WTC11 (cell line): ENCODE data around the gene SNX1. TPM values are rescaled to one million over a fixed set of nuclear protein-coding genes. Genes with fewer than 3 reads are reported as not detected.

ENCODE experiments used
- ATAC-seq: fragments of 200-7000 bp; cut with Tn5 transposase; 2 replicates; pipeline ENCODE4 v1.10.0; 2021; ENCODE audit warnings: mild to moderate bottlenecking, moderate library complexity
- CTCF ChIA-PET: fragments of 300-600 bp; sonication (Branson Sonifier 250); formaldehyde crosslinking; loops from one replicate; lab custom pipeline; 2021; ENCODE audit warnings: antibody characterized with exemption; lab: Charles Lee
- POLR2A ChIA-PET: fragments of 350-600 bp; sonication (Branson Sonifier 250); formaldehyde crosslinking; loops from one replicate; lab custom pipeline; 2021; ENCODE audit warnings: antibody characterized with exemption; lab: Charles Lee
- DNase-seq: peaks from one replicate; pipeline ENCODE4 v3.0.0; 2021; ENCODE audit warnings: low spot score
- H3K27ac Mint-ChIP-seq: 2 replicates; pipeline ENCODE4 v1.8.0; 2021; ENCODE audit warnings: mixed read lengths
- H3K27me3 Mint-ChIP-seq: 2 replicates; pipeline ENCODE4 v1.8.0; 2021; ENCODE audit warnings: low read depth, mild to moderate bottlenecking, moderate library complexity, mixed read lengths
- H3K36me3 Mint-ChIP-seq: 2 replicates; pipeline ENCODE4 v1.8.0; 2021; ENCODE audit warnings: mixed read lengths
- H3K4me1 Mint-ChIP-seq: 2 replicates; pipeline ENCODE4 v1.8.0; 2022; ENCODE audit warnings: mixed read lengths
- H3K4me3 Mint-ChIP-seq: 2 replicates; pipeline ENCODE4 v1.8.0; 2021; ENCODE audit warnings: mild to moderate bottlenecking, moderate library complexity, mixed read lengths
- H3K9me3 Mint-ChIP-seq: 2 replicates; pipeline ENCODE4 v1.8.0; 2021; ENCODE audit warnings: mixed read lengths
- ATF2 ChIP-seq: sonication (generic); formaldehyde crosslinking; IDR thresholded peaks from 2 replicates; pipeline ENCODE4 v1.8.1; 2022; ENCODE audit warnings: low read depth, missing genetic modification reagents, borderline replicate concordance
- ATF6 ChIP-seq: sonication (generic); formaldehyde crosslinking; IDR thresholded peaks from 2 replicates; pipeline ENCODE4 v1.8.1; 2023; ENCODE audit warnings: mild to moderate bottlenecking, missing genetic modification reagents
- CREM ChIP-seq: sonication (generic); formaldehyde crosslinking; IDR thresholded peaks from 2 replicates; pipeline ENCODE4 v1.8.1; 2022; ENCODE audit warnings: mild to moderate bottlenecking, missing genetic modification reagents, moderate library complexity
- CTCF ChIP-seq: fragments of 200-600 bp; IDR thresholded peaks from 2 replicates; pipeline ENCODE4 v1.8.0; 2022; ENCODE audit warnings: antibody characterized with exemption
- ERG ChIP-seq: fragments of 250-450 bp; sonication (Bioruptor Pico); IDR thresholded peaks from 2 replicates; pipeline ENCODE4 v1.8.0; 2021; ENCODE audit warnings: mild to moderate bottlenecking
- ESRRA ChIP-seq: sonication (generic); formaldehyde crosslinking; IDR thresholded peaks from 2 replicates; pipeline ENCODE4 v1.8.1; 2022; ENCODE audit warnings: mild to moderate bottlenecking, missing genetic modification reagents, borderline replicate concordance
- MYBL2 ChIP-seq: sonication (generic); formaldehyde crosslinking; IDR thresholded peaks from 2 replicates; pipeline ENCODE4 v1.8.1; 2023; ENCODE audit warnings: mild to moderate bottlenecking, moderate library complexity, missing genetic modification reagents
- NFATC4 ChIP-seq: fragments of 250-450 bp; sonication (Bioruptor Pico); IDR thresholded peaks from 2 replicates; pipeline ENCODE4 v1.9.0; 2021; ENCODE audit warnings: mild to moderate bottlenecking
- NFE2L1 ChIP-seq: sonication (generic); formaldehyde crosslinking; IDR thresholded peaks from 2 replicates; pipeline ENCODE4 v1.8.1; 2023; ENCODE audit warnings: missing genetic modification reagents
- PRRX2 ChIP-seq: fragments of 250-450 bp; sonication (Bioruptor Pico); IDR thresholded peaks from 2 replicates; pipeline ENCODE4 v1.8.0; 2021; ENCODE audit warnings: mild to moderate bottlenecking
- RELA ChIP-seq: sonication (generic); formaldehyde crosslinking; IDR thresholded peaks from 2 replicates; pipeline ENCODE4 v1.8.1; 2022; ENCODE audit warnings: missing genetic modification reagents, mild to moderate bottlenecking, borderline replicate concordance
- SOX15 ChIP-seq: fragments of 250-450 bp; sonication (Bioruptor Pico); IDR thresholded peaks from 2 replicates; pipeline ENCODE4 v1.9.0; 2021; ENCODE audit warnings: mild to moderate bottlenecking
- ZBTB21 ChIP-seq: sonication (generic); formaldehyde crosslinking; IDR thresholded peaks from 2 replicates; pipeline ENCODE4 v1.8.1; 2023; ENCODE audit warnings: mild to moderate bottlenecking, missing genetic modification reagents, borderline replicate concordance
- ZMAT4 ChIP-seq: fragments of 250-450 bp; sonication (Bioruptor Pico); IDR thresholded peaks from 2 replicates; pipeline ENCODE4 v1.9.0; 2021; ENCODE audit warnings: mild to moderate bottlenecking
- ZNF121 ChIP-seq: sonication (generic); formaldehyde crosslinking; IDR thresholded peaks from 2 replicates; pipeline ENCODE4 v1.8.0; 2023; ENCODE audit warnings: missing genetic modification reagents
- ZNF317 ChIP-seq: sonication (generic); formaldehyde crosslinking; IDR thresholded peaks from 2 replicates; pipeline ENCODE4 v1.8.1; 2023; ENCODE audit warnings: low read depth, mild to moderate bottlenecking, moderate library complexity, missing genetic modification reagents, borderline replicate concordance
- total RNA-seq: library from RNA; stranded (reverse); gene quantifications from 3 replicates; pipeline ENCODE4 v1.2.3, GENCODE V29; 2021
- TF ChIP-seq, protein P1 (sequence below): sonication (generic); formaldehyde crosslinking; IDR thresholded peaks from 2 replicates; pipeline ENCODE4 v1.8.1; 2023; ENCODE audit warnings: mild to moderate bottlenecking, missing genetic modification reagents, borderline replicate concordance
- TF ChIP-seq, protein P2 (sequence below): sonication (generic); formaldehyde crosslinking; conservative IDR thresholded peaks from 2 replicates; pipeline ENCODE4 v1.8.1; 2023; ENCODE audit warnings: mild to moderate bottlenecking, low read depth, missing genetic modification reagents, moderate library complexity
- TF ChIP-seq, protein P3 (sequence below): sonication (generic); formaldehyde crosslinking; IDR thresholded peaks from 2 replicates; pipeline ENCODE4 v1.8.0; 2022; ENCODE audit warnings: mild to moderate bottlenecking, missing genetic modification reagents

The SNX1 gene
- total RNA-seq, 1 experiment from 2014 or later, result 65.7 TPM

- CTCF ChIA-PET, result interaction anchor here (4.9 kb wide), 1 partner anchor 8 kb away, joined by 39 read pairs; no protein-coding TSS in a partner anchor
- ATAC-seq, result no peak
- H3K4me3 Mint-ChIP-seq, result no peak overlapping the region
- TF ChIP-seq ZNF121 (CRISPR knock-in tag), result no peak
- no peak for TF ChIP-seq RELA (CRISPR knock-in tag)
- TF ChIP-seq SOX15 (CRISPR knock-in tag), result no peak
- TF ChIP-seq, all 79 proteins: peak for 0
- no peaks in the 10 kb centered on the region for H3K9me3 Mint-ChIP-seq
- peaks cover 18% of the 10 kb centered on the region for H3K27me3 Mint-ChIP-seq
- no peaks in the 10 kb centered on the region for H3K36me3 Mint-ChIP-seq
- H3K27ac Mint-ChIP-seq, result no peak overlapping the region
- peaks cover 8% of the 10 kb centered on the region for H3K4me1 Mint-ChIP-seq
- no peak for DNase-seq
- POLR2A ChIA-PET, result no interaction called here
Observed at GRCh38 chr15:64146041-64146440, 50.3 kb downstream of the SNX1 start.

- H3K27me3 Mint-ChIP-seq, result peaks cover 19% of the 10 kb centered on the region
- no peak overlapping the region for H3K4me3 Mint-ChIP-seq
- POLR2A ChIA-PET, result no interaction called here
- CTCF ChIA-PET, result no interaction called here
- no peak overlapping the region for H3K27ac Mint-ChIP-seq
- peaks cover 8% of the 10 kb centered on the region for H3K4me1 Mint-ChIP-seq
- TF ChIP-seq ESRRA (CRISPR knock-in tag) (no peak), ZNF317 (CRISPR knock-in tag) (no peak), NFATC4 (CRISPR knock-in tag) (no peak), ATF2 (CRISPR knock-in tag) (no peak), PRRX2 (CRISPR knock-in tag) (no peak), ZMAT4 (CRISPR knock-in tag) (no peak), MYBL2 (CRISPR knock-in tag) (no peak), SOX15 (CRISPR knock-in tag) (no peak), ATF6 (CRISPR knock-in tag) (no peak), ERG (no peak), ZBTB21 (CRISPR knock-in tag) (no peak), NFE2L1 (no peak), CTCF (no peak), CREM (CRISPR knock-in tag) (no peak), ZNF121 (CRISPR knock-in tag) (no peak)
- TF ChIP-seq, protein P1, sequence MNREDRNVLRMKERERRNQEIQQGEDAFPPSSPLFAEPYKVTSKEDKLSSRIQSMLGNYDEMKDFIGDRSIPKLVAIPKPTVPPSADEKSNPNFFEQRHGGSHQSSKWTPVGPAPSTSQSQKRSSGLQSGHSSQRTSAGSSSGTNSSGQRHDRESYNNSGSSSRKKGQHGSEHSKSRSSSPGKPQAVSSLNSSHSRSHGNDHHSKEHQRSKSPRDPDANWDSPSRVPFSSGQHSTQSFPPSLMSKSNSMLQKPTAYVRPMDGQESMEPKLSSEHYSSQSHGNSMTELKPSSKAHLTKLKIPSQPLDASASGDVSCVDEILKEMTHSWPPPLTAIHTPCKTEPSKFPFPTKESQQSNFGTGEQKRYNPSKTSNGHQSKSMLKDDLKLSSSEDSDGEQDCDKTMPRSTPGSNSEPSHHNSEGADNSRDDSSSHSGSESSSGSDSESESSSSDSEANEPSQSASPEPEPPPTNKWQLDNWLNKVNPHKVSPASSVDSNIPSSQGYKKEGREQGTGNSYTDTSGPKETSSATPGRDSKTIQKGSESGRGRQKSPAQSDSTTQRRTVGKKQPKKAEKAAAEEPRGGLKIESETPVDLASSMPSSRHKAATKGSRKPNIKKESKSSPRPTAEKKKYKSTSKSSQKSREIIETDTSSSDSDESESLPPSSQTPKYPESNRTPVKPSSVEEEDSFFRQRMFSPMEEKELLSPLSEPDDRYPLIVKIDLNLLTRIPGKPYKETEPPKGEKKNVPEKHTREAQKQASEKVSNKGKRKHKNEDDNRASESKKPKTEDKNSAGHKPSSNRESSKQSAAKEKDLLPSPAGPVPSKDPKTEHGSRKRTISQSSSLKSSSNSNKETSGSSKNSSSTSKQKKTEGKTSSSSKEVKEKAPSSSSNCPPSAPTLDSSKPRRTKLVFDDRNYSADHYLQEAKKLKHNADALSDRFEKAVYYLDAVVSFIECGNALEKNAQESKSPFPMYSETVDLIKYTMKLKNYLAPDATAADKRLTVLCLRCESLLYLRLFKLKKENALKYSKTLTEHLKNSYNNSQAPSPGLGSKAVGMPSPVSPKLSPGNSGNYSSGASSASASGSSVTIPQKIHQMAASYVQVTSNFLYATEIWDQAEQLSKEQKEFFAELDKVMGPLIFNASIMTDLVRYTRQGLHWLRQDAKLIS (CRISPR knock-in tag), result no peak
- TF ChIP-seq, protein P2, sequence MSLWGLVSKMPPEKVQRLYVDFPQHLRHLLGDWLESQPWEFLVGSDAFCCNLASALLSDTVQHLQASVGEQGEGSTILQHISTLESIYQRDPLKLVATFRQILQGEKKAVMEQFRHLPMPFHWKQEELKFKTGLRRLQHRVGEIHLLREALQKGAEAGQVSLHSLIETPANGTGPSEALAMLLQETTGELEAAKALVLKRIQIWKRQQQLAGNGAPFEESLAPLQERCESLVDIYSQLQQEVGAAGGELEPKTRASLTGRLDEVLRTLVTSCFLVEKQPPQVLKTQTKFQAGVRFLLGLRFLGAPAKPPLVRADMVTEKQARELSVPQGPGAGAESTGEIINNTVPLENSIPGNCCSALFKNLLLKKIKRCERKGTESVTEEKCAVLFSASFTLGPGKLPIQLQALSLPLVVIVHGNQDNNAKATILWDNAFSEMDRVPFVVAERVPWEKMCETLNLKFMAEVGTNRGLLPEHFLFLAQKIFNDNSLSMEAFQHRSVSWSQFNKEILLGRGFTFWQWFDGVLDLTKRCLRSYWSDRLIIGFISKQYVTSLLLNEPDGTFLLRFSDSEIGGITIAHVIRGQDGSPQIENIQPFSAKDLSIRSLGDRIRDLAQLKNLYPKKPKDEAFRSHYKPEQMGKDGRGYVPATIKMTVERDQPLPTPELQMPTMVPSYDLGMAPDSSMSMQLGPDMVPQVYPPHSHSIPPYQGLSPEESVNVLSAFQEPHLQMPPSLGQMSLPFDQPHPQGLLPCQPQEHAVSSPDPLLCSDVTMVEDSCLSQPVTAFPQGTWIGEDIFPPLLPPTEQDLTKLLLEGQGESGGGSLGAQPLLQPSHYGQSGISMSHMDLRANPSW (CRISPR knock-in tag), result no peak
- TF ChIP-seq, protein P3, sequence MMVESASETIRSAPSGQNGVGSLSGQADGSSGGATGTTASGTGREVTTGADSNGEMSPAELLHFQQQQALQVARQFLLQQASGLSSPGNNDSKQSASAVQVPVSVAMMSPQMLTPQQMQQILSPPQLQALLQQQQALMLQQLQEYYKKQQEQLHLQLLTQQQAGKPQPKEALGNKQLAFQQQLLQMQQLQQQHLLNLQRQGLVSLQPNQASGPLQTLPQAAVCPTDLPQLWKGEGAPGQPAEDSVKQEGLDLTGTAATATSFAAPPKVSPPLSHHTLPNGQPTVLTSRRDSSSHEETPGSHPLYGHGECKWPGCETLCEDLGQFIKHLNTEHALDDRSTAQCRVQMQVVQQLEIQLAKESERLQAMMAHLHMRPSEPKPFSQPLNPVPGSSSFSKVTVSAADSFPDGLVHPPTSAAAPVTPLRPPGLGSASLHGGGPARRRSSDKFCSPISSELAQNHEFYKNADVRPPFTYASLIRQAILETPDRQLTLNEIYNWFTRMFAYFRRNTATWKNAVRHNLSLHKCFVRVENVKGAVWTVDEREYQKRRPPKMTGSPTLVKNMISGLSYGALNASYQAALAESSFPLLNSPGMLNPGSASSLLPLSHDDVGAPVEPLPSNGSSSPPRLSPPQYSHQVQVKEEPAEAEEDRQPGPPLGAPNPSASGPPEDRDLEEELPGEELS (CRISPR knock-in tag), result no peak
- H3K9me3 Mint-ChIP-seq, result no peaks in the 10 kb centered on the region
- no peaks in the 10 kb centered on the region for H3K36me3 Mint-ChIP-seq
- no peak for ATAC-seq
- DNase-seq, result no peak
Observed at GRCh38 chr15:64146520-64146884, 50.7 kb downstream of the SNX1 start.
